Bronchial epithelial cell (primary cell): ENCODE data around the gene RPL4. TPM values are rescaled to one million over a fixed set of nuclear protein-coding genes. Genes with fewer than 3 reads are reported as not detected.
"Not testable (repeated sequence)": the region's sequence is repeated elsewhere in the genome, so short reads cannot be mapped to it uniquely, and the experiment has no call there.

Source experiments
- DNase-seq: peaks from one replicate; pipeline ENCODE4 v3.0.0-alpha.2; 2010; ENCODE audit warnings: low read depth
- FAIRE-seq: peaks from 2 replicates; lab custom pipeline; 2011; peaks lifted over from hg19 to GRCh38; lab: Jason Lieb, UNC
- H3K27me3 ChIP-seq: 2 replicates; pipeline ENCODE4 v1.5.1; 2011; ENCODE audit warnings: low read length; ENCODE audit not compliant: control insufficient read depth, insufficient read depth
- H3K36me3 ChIP-seq: 2 replicates; pipeline ENCODE4 v1.5.1; 2011; ENCODE audit warnings: low read length; ENCODE audit not compliant: control insufficient read depth, insufficient read depth
- H3K4me3 ChIP-seq: 2 replicates; pipeline ENCODE4 v1.5.1; 2011; ENCODE audit warnings: mild to moderate bottlenecking, low read depth, low read length, control low read depth
- total RNA-seq: library from RNA; depleted of rRNA; stranded (reverse); fragments of >200 nt; gene quantifications from 2 replicates; pipeline ENCODE4 v1.2.1, GENCODE V29; 2014
- TF ChIP-seq, protein P1 (sequence below): IDR thresholded peaks from 2 replicates; pipeline ENCODE4 v1.5.1; 2011; ENCODE audit warnings: mild to moderate bottlenecking, moderate library complexity, low read length, control low read depth, inconsistent platforms; ENCODE audit not compliant: insufficient read depth, severe bottlenecking

The RPL4 gene
- total RNA-seq, 1 donor from 2014 or later, result 4,509 TPM

DNA sequence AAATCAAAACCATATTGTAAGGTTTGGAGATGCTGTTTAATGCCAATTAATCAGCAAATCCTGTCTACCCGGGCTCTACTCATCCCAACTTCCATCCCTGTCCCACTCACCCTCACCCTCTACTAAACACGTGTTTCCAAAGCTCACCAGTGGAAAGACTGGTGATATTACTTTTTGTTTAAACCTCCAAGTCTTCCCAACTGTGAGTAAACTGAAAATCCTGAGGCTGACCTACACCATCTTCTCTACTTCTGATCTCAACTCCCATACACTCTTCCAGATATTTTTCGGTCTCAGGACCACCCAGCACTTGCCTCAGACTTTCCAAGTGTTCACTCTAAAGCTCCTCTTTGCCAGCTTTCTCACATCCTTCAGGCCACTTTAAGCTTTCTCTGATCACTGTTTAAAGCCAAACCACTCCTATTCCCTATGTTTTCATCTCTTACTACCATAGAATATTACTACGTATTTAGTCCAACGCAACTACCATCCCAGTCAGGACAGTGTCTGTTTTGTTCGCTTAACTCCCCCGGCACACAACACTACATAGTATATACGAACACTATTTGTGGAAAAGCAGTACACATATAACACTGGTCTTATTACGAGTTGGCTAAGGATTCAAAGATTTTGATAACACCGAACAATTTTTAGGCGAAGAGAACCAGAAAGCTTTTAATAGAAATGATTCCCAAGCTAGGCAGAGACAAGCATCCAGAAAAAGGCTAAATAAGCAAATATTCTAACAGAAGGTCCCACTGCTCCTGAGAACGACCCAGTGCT, 684 bp downstream of the RPL4 start:
- Histone ChIP-seq H3K27me3 (no peaks in the 10 kb centered on the region), H3K36me3 (peaks cover 11% of the 10 kb centered on the region), H3K4me3 (peak overlapping the region; percentile 100)
- no peak for FAIRE-seq
- DNase-seq, result no peak
- TF ChIP-seq, protein P1, sequence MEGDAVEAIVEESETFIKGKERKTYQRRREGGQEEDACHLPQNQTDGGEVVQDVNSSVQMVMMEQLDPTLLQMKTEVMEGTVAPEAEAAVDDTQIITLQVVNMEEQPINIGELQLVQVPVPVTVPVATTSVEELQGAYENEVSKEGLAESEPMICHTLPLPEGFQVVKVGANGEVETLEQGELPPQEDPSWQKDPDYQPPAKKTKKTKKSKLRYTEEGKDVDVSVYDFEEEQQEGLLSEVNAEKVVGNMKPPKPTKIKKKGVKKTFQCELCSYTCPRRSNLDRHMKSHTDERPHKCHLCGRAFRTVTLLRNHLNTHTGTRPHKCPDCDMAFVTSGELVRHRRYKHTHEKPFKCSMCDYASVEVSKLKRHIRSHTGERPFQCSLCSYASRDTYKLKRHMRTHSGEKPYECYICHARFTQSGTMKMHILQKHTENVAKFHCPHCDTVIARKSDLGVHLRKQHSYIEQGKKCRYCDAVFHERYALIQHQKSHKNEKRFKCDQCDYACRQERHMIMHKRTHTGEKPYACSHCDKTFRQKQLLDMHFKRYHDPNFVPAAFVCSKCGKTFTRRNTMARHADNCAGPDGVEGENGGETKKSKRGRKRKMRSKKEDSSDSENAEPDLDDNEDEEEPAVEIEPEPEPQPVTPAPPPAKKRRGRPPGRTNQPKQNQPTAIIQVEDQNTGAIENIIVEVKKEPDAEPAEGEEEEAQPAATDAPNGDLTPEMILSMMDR, result no peak

GRCh38 chr15:66503041-66503648, 1.5 kb downstream of the RPL4 start:
- not testable (repeated sequence) for DNase-seq, H3K27me3 ChIP-seq, FAIRE-seq
- peak overlapping the region; percentile 100 for H3K4me3 ChIP-seq
- peaks cover 11% of the 10 kb centered on the region for H3K36me3 ChIP-seq

DNA sequence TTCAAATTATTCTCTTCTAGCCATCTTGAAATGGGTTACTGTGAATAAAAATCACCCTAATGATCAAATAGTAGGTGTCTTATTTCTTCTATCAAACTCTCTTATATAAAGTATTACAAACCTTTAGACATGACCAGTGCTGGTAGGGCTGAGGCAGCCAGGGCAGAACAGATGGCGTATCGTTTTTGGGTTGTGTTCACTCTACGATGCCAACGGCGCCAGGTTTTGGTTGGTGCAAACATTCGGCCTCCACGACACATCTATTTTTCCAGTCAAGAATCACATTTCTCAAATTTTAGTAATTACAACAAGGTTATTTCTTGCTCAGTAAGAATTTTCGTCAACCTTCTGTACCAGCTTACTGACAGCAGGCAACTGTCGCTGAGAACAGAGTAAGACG, 2.2 kb downstream of the RPL4 start:
- TF ChIP-seq, protein P1, result no peak
- Histone ChIP-seq H3K36me3 (peaks cover 11% of the 10 kb centered on the region), H3K4me3 (no peak overlapping the region), H3K27me3 (no peaks in the 10 kb centered on the region)
- DNase-seq (no peak), FAIRE-seq (no peak)

GRCh38 chr15:66500346-66500745, 4.3 kb downstream of the RPL4 start:
- DNase-seq, FAIRE-seq: not testable (repeated sequence)
- H3K36me3 ChIP-seq, result peaks cover 13% of the 10 kb centered on the region

GRCh38 chr15:66498501-66499386, 5.9 kb downstream of the RPL4 start:
- DNase-seq (peak; percentile 34), FAIRE-seq (no peak)

More at GRCh38 chr15:66500346-66500745, 4.3 kb downstream of the RPL4 start:
- not testable (repeated sequence) for H3K4me3 ChIP-seq, H3K27me3 ChIP-seq

More at GRCh38 chr15:66498501-66499386, 5.9 kb downstream of the RPL4 start:
- no peak overlapping the region for H3K4me3 ChIP-seq
- TF ChIP-seq, protein P1, result peak; percentile 17
- peaks cover 15% of the 10 kb centered on the region for H3K36me3 ChIP-seq
- no peaks in the 10 kb centered on the region for H3K27me3 ChIP-seq
